Stimulated activated CD4-positive, alpha-beta T cell treated with anti-CD3 and anti-CD28 coated beads, Interleukin-1b, Interleukin-23, amount 100 ng/mL, for 4 hours (primary cell): ENCODE results near the gene TDRD10.
A peak's percentile ranks its signal among the peaks of the same experiment; 100 is the strongest.

Experiments used
- DNase-seq, 2 donors: peaks; one replicate each; pipeline ENCODE4 v3.0.0-alpha.2; 2020; ENCODE audit warnings: low read depth in 2 of 2

The TDRD10 gene

DNA sequence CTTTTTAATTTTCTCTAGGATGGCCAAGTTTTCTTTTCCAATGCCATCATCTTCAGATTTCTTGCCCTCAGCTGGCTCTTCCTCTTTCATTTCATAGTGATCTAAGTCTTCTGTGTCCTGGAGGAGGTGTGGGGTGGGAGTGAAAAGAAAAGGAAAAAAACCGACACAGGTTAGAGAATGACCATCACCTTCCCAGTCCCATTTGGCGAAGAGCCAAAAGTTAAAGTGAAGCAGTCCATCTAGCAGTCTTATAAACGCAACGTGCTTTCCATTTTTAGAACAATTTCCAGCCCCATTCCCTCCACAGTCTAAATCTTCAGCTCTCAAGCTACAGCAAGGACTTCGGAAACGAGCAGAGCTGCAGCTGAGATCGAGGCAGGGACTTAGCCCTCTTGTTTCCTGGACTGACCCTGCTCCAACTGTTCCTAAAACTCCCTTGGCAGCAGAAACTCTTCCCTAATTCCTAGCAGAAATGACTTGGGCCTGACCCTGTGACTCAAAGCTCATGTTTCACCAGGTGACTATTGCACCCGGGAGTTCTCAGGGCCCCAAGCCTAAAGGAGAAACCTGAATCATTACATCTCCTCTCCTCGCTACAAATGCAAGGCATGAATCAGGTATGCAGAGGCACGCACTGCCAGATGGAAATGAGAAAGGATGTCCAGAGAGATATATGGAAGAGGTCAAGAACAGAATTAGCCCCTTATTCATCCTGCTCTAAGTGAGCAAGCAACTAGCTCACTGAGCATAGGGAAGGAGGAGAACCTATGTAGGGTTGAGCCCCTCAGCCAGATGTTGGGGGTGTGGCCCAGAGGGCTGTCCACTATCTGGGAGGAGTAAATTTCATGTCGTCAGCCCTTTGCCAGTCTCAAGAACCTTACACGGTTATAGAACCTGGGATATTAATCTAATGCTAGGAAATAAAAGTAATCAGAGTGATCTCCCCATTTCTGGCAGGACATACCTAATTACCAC lies 51.3 kb downstream of the TDRD10 start:
- DNase-seq = no peak

DNA sequence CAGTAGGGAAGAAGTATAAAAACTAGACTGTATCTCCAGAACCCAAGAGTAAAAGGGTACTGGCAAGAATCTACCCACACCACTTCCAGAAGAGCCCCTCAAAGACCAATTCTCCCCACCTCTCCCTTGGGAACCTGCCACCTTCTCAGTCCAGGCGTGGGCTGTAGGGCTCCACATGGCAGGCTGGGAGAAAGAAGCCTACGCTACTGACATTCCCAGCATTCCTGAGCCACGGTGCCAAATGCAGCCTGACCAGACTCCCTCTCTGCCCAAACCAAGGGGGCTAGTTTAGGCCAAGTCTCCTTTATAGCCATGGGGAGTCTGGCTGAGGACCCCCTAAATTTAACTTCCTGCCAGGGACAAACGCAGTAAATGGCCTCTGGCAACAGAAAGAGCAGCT lies 54.4 kb downstream of the TDRD10 start:
- DNase-seq = no peak

DNA sequence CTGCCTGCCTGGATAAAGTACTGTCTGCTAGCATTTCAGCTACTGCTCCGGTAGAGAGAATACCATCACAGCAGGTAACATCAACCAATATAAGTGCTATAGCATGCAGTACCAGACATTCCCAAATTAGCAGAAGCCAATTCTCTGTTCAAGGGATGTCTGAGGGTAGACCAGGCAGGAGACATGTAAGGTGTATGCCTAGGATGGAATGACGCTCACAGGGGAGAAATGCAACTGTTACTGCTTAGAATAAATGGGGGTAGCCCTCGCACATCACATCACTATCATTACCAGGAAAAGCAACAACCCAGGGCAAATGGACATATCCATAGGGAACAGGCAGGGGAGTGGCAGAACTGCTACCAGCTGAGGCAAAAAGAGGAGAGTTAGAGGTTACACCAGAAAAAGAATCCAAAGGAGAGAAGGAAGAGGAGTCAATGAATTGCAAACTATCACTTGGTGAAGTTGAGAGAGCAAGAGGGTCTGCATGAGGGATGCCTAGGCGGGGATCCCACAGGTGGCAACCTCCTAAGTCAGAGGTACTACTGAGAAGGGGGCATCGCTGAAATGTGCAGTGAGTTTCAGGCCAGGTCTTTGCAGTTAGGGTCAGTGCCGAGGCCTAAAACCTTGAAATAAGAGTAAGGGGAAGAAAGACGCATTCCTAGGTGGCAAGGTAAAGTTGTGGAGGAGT lies 55.4 kb downstream of the TDRD10 start:
- DNase-seq = no peak

DNA sequence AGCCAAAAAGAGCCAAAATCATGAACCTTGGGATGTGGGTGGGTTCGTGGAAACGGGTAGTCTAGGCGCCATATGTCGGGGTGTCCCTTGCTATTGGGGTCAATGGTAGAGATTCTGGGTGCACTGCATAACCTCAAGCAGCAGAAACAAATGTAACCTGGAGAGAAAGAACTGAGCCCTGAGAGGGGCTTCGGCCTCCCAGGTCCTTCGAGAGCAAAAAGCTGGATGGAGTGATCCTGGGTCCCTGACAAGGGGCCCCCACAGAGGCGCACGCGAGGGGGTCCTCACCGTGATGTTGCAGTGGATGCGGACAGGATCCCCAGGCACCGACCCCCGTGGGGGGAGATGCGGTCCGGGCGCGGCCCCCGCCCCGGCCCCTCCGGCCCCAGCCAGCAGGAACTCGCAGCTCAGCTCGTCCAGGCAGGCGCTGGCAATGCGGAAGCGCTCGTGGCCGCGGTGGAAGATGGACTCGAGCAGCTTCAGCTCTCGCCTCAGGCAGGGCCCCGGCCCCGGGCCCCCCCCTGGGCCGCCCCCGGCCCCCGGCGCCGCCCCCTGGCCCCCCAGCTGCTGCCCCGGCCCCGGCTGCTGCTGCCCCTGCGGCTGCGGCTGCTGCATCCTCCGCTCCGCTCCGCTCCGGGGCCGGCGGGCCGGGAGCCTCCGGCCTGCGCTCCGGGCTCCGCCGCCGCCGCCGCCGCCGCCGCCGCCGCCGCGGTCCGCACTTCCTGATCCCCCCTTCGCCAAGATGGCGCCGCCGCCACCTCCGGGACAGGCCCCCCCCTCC lies 56.1 kb downstream of the TDRD10 start, which contains the start of gene UBE2Q1:
TSS of gene UBE2Q1 (minus strand) at position 724 of the 781 bp plus-strand sequence. CDS start at position 615, 109 bp downstream.
- DNase-seq = no peak

DNA sequence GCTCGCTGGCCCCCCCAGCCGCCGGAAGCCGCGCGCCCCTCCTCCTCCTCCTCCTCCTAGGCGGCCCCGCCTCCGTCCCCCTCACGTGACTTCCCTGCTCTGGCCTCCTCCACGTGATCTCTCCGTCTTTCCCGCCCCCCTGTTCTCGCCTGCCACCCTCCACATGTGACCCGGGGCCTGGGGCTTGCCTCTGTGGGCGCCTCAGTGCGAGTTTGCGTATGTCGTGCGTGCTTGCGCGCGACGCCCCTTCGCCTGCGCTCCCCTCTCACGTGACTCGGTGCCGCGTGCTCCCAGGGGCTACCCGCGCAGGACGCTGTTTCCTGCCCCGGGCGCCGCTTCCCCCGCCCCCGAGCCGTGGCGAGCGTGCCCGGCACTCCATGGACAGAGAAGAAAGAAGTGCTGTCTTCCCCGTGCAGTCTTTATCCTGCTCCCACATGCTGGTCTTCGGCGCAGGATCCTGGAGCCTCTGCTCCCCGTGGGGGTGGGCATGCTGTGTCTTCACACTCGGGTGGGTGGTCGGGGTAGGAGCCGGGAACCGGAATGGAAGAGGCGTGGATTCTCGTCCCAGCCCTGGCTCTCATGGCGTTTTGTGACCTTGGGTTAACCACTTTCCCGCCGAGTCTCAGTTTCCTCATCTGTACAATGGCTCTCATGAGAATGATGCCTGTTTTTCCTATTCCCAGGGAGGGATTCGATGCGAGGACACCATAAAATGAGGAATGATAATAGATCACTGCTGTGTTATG lies 56.9 kb downstream of the TDRD10 start:
- DNase-seq = peak; percentile 99

DNA sequence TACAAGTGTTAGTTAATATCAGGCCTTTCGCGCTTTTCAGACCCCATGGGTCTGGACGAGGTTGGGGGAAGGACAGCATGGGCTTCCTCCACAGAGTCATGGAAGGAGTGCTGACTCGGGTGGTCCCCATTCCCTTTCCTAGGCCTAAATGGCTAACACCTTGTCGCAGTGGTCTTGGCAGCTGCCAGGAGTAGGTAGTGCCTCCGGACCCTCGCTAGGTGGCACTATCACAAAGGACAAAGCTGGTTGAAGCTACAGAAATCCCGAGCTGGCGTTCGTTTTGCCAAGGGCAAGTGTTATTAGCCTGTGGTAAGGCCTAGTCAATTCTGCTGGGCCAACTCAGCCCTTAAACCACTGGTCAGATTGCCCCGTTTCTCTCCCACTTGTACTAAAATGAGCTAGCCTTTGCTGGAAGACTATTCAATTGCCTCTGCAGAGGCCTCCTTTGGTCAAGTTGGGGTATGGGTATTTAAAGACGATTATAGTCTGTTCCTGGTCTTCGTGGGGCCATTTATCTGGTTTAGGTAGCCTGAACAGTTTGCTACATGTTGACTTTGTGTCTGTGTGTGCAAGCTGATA lies 57.5 kb downstream of the TDRD10 start:
- peak; percentile 58 to 78 for DNase-seq

DNA sequence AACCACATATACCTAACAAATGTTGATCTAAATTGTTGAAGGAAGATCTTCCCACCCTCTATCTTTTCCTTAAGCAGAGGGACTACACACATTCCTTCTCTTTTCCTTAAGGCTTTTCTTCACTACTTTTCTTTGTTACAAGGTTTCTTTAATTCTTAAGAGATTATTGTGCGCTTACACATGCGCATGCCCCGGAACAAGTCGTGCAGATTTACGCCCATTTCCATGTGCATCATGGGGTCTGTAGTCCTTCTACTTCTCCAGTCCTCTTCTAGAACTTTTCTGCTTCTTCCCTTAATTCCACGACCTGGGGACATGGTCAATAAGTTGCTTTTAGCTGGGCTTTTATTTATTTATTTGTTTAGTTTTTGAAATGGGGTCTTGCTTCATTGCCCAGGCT lies 63.9 kb downstream of the TDRD10 start:
- no peak for DNase-seq

DNA sequence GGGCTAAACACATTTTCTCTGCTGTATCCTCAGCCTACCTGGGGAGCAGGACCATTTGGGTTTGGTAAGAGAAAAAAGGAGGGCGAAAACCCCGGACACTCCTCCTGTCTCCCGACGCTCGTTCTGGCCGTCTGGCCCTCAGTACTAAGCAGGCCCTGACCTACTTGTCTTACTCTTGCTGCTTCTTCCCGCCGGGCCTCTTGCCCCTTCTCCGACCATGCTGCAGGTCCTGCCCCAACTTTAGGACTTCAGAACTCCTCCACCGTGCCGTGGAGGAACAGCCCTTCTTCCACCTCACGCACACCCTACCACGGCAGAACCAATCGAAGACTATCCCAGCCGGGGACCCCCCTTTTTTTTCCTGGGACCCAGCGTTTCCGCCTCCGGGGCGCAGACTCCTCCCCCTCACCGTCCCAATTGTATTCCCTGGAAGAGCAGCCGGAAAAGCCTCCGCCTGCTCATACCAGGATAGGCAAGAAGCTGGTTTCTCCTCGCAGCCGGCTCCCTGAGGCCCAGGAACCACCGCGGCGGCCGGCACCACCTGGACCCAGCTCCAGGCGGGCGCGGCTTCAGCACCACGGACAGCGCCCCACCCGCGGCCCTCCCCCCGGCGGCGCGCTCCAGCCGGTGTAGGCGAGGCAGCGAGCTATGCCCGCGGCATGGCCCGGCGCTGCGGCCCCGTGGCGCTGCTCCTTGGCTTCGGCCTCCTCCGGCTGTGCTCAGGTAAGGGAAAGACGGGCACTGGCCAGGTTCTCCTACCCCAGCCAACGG lies 65.6 kb downstream of the TDRD10 start, which contains the start of gene CHRNB2:
TSS of gene CHRNB2 (plus strand) at position 393 of the 771 bp plus-strand sequence. CDS start at position 660, 267 bp downstream.
- DNase-seq = peak; percentile 43 to 67

DNA sequence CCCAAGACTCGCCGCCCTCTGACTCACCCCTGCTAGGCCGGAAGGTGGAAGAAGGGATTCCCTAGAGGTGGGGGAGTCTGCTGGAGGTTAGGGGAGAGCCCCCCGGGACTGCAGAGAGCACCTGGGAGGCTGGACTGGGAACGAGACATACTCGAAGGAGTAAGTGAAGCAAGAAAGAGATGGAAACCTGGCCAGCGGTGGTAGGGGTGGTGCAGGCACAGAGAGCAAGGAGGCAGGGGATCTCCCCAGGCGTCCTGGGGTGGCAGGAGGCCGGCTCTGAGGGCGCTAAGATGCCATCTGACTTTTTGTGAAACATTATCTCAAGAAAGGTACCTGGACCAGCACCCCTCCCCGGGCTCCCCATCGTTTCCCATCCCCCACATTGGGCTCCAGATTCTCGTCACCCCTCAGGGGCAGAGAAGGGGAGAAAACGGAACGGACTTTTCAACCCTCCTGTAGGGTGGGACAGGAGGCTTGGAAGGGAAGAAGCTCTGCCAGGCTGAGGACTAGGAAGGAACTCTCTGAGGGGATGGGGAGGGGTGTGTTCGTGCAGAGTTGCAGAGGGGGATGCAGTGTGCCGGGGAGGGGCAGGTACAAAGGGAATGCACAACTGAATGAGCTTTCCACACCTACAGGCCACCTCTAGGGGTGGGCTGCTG lies 66.3 kb downstream of the TDRD10 start:
- DNase-seq = no peak

DNA sequence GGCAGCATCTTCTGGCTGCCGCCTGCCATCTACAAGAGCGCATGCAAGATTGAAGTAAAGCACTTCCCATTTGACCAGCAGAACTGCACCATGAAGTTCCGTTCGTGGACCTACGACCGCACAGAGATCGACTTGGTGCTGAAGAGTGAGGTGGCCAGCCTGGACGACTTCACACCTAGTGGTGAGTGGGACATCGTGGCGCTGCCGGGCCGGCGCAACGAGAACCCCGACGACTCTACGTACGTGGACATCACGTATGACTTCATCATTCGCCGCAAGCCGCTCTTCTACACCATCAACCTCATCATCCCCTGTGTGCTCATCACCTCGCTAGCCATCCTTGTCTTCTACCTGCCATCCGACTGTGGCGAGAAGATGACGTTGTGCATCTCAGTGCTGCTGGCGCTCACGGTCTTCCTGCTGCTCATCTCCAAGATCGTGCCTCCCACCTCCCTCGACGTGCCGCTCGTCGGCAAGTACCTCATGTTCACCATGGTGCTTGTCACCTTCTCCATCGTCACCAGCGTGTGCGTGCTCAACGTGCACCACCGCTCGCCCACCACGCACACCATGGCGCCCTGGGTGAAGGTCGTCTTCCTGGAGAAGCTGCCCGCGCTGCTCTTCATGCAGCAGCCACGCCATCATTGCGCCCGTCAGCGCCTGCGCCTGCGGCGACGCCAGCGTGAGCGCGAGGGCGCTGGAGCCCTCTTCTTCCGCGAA lies 69.4 kb downstream of the TDRD10 start:
- DNase-seq = no peak

DNA sequence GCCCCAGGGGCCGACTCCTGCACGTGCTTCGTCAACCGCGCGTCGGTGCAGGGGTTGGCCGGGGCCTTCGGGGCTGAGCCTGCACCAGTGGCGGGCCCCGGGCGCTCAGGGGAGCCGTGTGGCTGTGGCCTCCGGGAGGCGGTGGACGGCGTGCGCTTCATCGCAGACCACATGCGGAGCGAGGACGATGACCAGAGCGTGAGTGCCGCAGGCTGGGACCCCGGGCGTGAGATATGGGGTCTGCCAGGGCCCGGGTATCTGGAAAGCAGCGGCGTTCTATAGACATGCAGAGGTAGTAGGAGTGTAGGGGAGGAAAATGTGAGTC lies 69.9 kb downstream of the TDRD10 start:
- no peak for DNase-seq

DNA sequence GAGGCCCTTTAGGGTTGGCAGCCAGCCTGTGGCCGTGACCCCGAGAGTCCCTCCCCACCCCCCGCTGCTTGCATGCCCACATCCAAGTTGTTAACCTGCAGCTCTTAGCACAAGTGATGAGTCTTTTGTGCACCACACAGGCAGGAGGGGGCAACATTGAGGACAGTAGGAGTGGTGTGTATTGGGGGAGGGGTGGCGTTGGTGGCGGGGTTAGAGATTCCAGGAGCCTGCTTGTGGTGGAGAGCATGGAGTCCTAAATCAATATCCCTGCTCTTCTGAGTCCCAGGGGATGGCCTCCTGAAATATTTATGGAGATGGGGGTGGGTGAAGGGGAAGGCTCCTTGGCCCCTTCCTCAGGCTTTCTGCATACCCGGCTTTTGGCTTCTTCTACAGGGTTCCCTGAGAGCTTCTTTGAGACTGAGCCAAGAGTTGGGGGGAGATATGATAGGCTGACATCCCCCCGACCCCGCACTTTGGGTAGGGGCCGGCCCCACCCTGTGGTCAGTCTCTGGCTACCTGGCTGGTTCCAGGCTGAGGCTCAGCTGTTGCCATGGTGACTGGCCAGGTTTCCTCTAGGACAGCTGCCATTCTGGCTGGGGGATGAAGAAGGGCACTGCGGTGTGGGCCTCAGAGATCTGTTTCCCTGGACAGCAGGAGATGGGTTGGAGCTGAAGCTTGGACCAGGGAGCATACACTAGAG lies 70.6 kb downstream of the TDRD10 start:
- DNase-seq = no peak

DNA sequence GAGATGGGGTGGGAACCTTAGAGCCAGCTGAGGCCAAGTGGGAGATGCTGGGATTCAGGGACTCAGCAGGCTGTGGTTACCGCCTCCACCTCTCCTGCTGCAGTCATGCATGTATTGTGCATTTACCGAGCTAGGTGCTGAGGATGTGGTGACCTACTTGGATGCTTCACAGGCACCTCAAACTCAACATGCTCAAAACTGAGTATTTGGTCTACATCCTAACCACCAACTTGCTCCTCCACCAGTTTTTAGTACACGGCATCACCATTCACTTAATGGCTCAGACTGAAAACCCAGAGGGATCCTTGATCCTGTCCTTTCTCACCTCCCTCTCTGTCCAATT lies 71.1 kb downstream of the TDRD10 start:
- no peak for DNase-seq

DNA sequence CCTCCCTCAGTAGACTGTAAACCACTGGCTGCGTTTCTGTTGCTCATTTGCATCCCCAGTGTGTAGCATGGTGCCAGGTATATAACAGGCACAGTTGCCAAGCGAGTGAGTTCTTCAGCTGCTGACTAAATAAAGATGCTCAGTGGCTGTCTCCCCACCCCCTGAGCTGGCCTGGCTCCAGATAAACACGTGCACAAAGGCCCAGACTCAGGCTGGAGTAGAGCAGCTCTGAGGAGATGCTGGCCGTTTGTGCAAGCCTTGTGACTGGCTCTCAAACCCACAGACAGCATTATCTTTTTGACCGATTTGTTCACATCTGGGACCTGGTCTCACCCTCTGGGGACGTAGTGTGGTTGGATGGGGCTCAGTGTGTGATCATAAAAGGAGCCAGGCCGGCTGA lies 72.7 kb downstream of the TDRD10 start:
- no peak for DNase-seq

DNA sequence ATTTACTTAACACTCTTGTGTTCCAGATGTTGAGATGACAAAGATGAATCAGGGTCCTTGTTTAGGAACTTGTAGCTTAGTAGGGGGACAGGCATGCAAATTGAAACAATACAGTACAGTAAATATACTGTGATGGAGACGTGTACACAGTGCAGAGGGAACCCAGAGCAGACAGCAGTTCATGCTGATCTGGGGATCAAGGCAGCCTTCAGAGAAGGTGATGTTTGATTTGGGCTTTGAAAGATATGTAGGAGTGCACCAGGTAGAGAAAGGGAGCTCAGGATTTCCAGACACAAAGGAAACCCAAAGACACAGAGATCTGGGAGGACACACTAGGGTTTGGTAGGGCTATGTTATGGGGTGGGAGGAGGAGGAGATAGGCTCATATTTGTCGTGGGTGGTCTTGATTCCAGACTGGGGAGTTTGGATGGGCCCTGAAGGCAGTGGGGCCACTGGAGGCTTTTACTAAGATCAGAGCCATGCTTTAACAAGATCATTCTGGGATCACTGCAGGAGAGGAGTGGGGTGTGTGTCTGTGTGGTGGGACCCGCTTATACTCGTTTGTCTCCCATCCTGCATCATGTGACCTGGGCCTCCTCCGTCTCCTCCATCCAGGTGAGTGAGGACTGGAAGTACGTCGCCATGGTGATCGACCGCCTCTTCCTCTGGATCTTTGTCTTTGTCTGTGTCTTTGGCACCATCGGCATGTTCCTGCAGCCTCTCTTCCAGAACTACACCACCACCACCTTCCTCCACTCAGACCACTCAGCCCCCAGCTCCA lies 73.3 kb downstream of the TDRD10 start:
- DNase-seq = no peak

DNA sequence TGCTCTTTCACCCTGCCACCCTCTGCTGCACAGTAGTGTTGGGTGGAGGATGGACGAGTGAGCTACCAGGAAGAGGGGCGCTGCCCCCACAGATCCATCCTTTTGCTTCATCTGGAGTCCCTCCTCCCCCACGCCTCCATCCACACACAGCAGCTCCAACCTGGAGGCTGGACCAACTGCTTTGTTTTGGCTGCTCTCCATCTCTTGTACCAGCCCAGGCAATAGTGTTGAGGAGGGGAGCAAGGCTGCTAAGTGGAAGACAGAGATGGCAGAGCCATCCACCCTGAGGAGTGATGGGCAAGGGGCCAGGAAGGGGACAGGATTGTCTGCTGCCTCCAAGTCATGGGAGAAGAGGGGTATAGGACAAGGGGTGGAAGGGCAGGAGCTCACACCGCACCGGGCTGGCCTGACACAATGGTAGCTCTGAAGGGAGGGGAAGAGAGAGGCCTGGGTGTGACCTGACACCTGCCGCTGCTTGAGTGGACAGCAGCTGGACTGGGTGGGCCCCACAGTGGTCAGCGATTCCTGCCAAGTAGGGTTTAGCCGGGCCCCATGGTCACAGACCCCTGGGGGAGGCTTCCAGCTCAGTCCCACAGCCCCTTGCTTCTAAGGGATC lies 74.0 kb downstream of the TDRD10 start:
- DNase-seq = no peak

DNA sequence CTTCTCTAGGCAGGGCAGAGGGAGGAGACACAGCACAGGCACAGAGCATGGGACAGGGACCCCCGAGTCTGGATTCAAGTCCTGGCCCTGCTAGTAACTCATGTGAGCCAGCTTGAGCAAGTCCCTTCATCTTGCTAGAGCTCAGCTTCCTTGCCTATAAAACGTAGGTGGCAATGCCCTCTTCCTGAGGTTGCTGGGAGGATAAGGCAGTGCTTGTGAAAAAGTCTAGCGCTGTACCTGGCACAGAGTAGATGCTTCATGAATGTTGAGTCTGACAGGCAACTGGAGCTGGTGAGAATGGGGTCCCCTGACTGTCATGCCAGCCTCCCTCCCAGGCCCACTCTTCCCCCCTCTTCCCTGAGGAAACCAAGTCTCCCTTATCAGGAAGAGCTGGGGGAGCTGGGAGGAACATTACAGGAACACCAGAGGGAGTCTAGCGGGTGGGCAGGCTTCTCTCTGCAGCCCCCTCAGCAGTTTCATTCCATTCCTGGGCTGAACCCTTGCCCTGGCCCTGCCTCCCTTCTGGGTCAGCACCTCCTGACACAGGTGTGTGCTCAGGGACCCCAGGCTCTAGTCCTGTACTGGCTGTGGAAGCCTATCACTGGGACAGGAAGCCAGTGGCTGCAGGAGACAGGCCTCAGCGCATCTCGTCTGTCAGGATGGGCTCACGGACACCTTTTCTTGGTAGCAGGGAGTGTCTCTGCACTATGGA lies 75.5 kb downstream of the TDRD10 start:
- DNase-seq = no peak
